GM03348 (cell line): ENCODE results near the gene WFS1.

Experiments
- DNase-seq: peaks from one replicate; pipeline ENCODE4 v3.0.0; 2012; ENCODE audit warnings: low spot score

The WFS1 gene

GRCh38 chr4:6235901-6236640 is 33.6 kb upstream of the WFS1 start:
- DNase-seq: no peak

- DNase-seq: no peak
Observed at GRCh38 chr4:6236816-6237390, 32.7 kb upstream of the WFS1 start.

- DNase-seq: no peak
Observed at GRCh38 chr4:6239486-6239885, 30.2 kb upstream of the WFS1 start.

GRCh38 chr4:6239968-6240367 is 29.7 kb upstream of the WFS1 start:
- DNase-seq: no peak

GRCh38 chr4:6241062-6241845 is 28.4 kb upstream of the WFS1 start:
- no peak for DNase-seq

- DNase-seq: no peak
Observed at GRCh38 chr4:6242271-6243029, 27.2 kb upstream of the WFS1 start.

GRCh38 chr4:6245246-6246169 is 24.1 kb upstream of the WFS1 start:
- no peak for DNase-seq

- DNase-seq: no peak
Observed at GRCh38 chr4:6246170-6246634, 23.4 kb upstream of the WFS1 start.

- DNase-seq: no peak
Observed at GRCh38 chr4:6248394-6248793, 21.3 kb upstream of the WFS1 start.

GRCh38 chr4:6250235-6250983 is 19.2 kb upstream of the WFS1 start:
- peak; percentile 83 for DNase-seq

GRCh38 chr4:6250984-6251295 is 18.7 kb upstream of the WFS1 start:
- no peak for DNase-seq

GRCh38 chr4:6251365-6251764 is 18.3 kb upstream of the WFS1 start:
- no peak for DNase-seq

GRCh38 chr4:6252051-6252450 is 17.6 kb upstream of the WFS1 start:
- DNase-seq: no peak

- DNase-seq: no peak
Observed at GRCh38 chr4:6253111-6253510, 16.5 kb upstream of the WFS1 start.

GRCh38 chr4:6253961-6254360 is 15.7 kb upstream of the WFS1 start:
- no peak for DNase-seq

GRCh38 chr4:6256141-6256540 is 13.5 kb upstream of the WFS1 start:
- DNase-seq: no peak

GRCh38 chr4:6257247-6258025 is 12.2 kb upstream of the WFS1 start:
- no peak for DNase-seq

- DNase-seq: no peak
Observed at GRCh38 chr4:6258026-6258360, 11.7 kb upstream of the WFS1 start.

GRCh38 chr4:6258741-6259140 is 10.9 kb upstream of the WFS1 start:
- no peak for DNase-seq

- DNase-seq: no peak
Observed at GRCh38 chr4:6259886-6260285, 9.8 kb upstream of the WFS1 start.
